ENCODE data around the gene DPYSL3. TPM values are rescaled to one million over a fixed set of nuclear protein-coding genes. Genes with fewer than 3 reads are reported as not detected.
"Not testable (repeated sequence)": the region's sequence is repeated elsewhere in the genome, so short reads cannot be mapped to it uniquely, and the experiment has no call there.

The DPYSL3 gene
- total RNA-seq, 1 donor from 2014 or later: 102 TPM

- Mint-ChIP-seq H3K4me3 (no peak overlapping the region), H3K27ac (ENCODE audit: unreplicated experiment) (no peak overlapping the region), H3K36me3 (ENCODE audit: low read depth) (no peaks in the 10 kb centered on the region), H3K9me3 (peaks cover 3% of the 10 kb centered on the region), H3K4me1 (no peaks in the 10 kb centered on the region), H3K27me3 (ENCODE audit: low read depth) (no peaks in the 10 kb centered on the region)
- DNase-seq (ENCODE audit: low read depth, low spot score): no peak
- no peak for TF ChIP-seq CTCF (conservative IDR thresholded peaks at IDR 0.05)
Observed at GRCh38 chr5:147373328-147373727, 136.5 kb downstream of the DPYSL3 start.

GRCh38 chr5:147372191-147372590 is 137.7 kb downstream of the DPYSL3 start:
- no peak for DNase-seq (ENCODE audit: low read depth, low spot score)
- no peak overlapping the region for H3K4me3 Mint-ChIP-seq
- no peaks in the 10 kb centered on the region for H3K27me3 Mint-ChIP-seq (ENCODE audit: low read depth)
- H3K4me1 Mint-ChIP-seq: no peaks in the 10 kb centered on the region
- no peak for TF ChIP-seq CTCF (conservative IDR thresholded peaks at IDR 0.05)
- H3K36me3 Mint-ChIP-seq (ENCODE audit: low read depth): no peaks in the 10 kb centered on the region
- H3K9me3 Mint-ChIP-seq: no peaks in the 10 kb centered on the region
- H3K27ac Mint-ChIP-seq (ENCODE audit: unreplicated experiment): no peak overlapping the region

GRCh38 chr5:147371290-147371689 is 138.6 kb downstream of the DPYSL3 start:
- DNase-seq (ENCODE audit: low read depth, low spot score): no peak
- no peak for TF ChIP-seq CTCF (conservative IDR thresholded peaks at IDR 0.05)
- Mint-ChIP-seq H3K27me3 (ENCODE audit: low read depth) (no peaks in the 10 kb centered on the region), H3K9me3 (no peaks in the 10 kb centered on the region), H3K36me3 (ENCODE audit: low read depth) (no peaks in the 10 kb centered on the region), H3K4me3 (no peak overlapping the region), H3K4me1 (no peaks in the 10 kb centered on the region), H3K27ac (ENCODE audit: unreplicated experiment) (no peak overlapping the region)

GRCh38 chr5:147369742-147370374 is 140.0 kb downstream of the DPYSL3 start:
- Mint-ChIP-seq H3K27me3 (ENCODE audit: low read depth) (no peaks in the 10 kb centered on the region), H3K27ac (ENCODE audit: unreplicated experiment) (no peak overlapping the region), H3K4me1 (no peaks in the 10 kb centered on the region), H3K9me3 (no peaks in the 10 kb centered on the region), H3K36me3 (ENCODE audit: low read depth) (no peaks in the 10 kb centered on the region), H3K4me3 (no peak overlapping the region)
- no peak for DNase-seq (ENCODE audit: low read depth, low spot score)
- peak; percentile 71 for TF ChIP-seq CTCF (conservative IDR thresholded peaks at IDR 0.05)

GRCh38 chr5:147367381-147367780 is 142.5 kb downstream of the DPYSL3 start:
- not testable (repeated sequence) for H3K4me3 Mint-ChIP-seq; H3K27ac Mint-ChIP-seq (ENCODE audit: unreplicated experiment); DNase-seq (ENCODE audit: low read depth, low spot score); H3K4me1 Mint-ChIP-seq; H3K27me3 Mint-ChIP-seq (ENCODE audit: low read depth); H3K36me3 Mint-ChIP-seq (ENCODE audit: low read depth); H3K9me3 Mint-ChIP-seq

GRCh38 chr5:147361441-147362175 is 148.3 kb downstream of the DPYSL3 start:
- no peak overlapping the region for H3K27ac Mint-ChIP-seq (ENCODE audit: unreplicated experiment)
- TF ChIP-seq CTCF (conservative IDR thresholded peaks at IDR 0.05): no peak

More at GRCh38 chr5:147361441-147362175, 148.3 kb downstream of the DPYSL3 start:
- no peak for DNase-seq (ENCODE audit: low read depth, low spot score)
- Mint-ChIP-seq H3K27me3 (ENCODE audit: low read depth) (no peaks in the 10 kb centered on the region), H3K9me3 (no peaks in the 10 kb centered on the region), H3K4me1 (peaks cover 8% of the 10 kb centered on the region), H3K36me3 (ENCODE audit: low read depth) (no peaks in the 10 kb centered on the region), H3K4me3 (no peak overlapping the region)

All from neural crest cell (in vitro differentiated cells).